GM20000 (cell line): ENCODE measurements around the gene EP300.
"Not testable (repeated sequence)": the region's sequence is repeated elsewhere in the genome, so short reads cannot be mapped to it uniquely, and the experiment has no call there.

Experiments used
- DNase-seq: peaks from one replicate; pipeline ENCODE4 v3.0.0; 2012; ENCODE audit warnings: low spot score
- CTCF ChIP-seq: IDR thresholded peaks from 2 replicates; pipeline ENCODE4 v1.5.1; 2012; ENCODE audit warnings: mild to moderate bottlenecking, control low read depth; ENCODE audit errors: extremely low read depth, missing control alignments

The EP300 gene

DNA sequence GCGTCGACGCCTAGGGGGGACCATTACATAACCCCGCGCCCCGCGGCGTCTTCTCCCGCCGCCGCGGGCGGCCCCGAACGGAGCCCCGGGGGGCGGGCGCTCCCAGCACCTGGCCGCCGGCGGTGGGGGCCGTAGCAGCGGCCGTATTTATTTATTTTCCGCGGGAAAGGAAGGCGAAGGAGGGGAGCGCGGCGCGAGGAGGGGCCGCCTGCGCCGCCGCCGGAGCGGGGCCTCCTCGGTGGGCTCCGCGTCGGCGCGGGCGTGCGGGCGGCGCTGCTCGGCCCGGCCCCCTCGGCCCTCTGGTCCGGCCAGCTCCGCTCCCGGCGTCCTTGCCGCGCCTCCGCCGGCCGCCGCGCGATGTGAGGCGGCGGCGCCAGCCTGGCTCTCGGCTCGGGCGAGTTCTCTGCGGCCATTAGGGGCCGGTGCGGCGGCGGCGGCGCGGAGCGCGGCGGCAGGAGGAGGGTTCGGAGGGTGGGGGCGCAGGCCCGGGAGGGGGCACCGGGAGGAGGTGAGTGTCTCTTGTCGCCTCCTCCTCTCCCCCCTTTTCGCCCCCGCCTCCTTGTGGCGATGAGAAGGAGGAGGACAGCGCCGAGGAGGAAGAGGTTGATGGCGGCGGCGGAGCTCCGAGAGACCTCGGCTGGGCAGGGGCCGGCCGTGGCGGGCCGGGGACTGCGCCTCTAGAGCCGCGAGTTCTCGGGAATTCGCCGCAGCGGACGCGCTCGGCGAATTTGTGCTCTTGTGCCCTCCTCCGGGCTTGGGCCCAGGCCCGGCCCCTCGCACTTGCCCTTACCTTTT, at the start of gene EP300:
TSS of gene EP300 (plus strand) at position 570 of the 795 bp plus-strand sequence. CDS start 413 bp downstream, outside the sequence.
- peak; percentile 91 for DNase-seq
- TF ChIP-seq CTCF, result no peak

DNA sequence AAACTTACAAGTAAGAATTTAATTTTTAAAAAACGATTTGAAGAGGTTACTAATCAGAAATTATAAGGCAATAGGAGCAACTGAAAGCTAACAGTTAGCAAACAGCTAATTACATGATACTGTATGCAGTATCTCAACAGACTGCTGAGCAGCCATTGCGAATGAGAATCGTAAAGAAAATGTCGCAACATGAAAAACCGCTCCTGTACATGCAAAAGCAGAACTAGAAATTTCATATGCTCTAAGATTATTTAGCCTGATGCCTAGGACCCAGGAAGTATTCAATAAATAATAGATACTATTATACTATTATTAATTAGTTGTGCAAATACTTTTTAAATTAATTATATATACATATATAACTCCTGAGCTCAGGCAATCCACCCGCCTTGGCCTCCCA, 48.7 kb upstream of the EP300 start:
- no peak for TF ChIP-seq CTCF
- no peak for DNase-seq

DNA sequence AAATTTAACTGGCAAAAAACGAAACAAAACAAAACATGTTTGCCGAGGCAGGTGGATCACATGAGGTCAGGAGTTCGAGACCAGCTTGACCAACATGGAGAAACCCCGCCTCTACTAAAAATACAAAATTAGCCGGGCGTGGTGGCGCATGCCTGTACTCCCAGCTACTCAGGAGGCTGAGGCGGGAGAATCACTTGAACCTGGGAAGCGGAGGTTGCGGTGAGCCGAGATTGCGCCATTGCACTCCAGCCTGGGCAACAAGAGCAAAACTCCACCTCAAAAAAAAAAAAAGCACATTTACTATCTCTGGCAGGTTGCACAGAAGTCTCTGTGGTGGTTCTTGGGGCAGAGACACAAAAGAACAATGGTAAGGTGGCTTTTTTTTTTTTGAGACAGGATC, 46.8 kb upstream of the EP300 start:
- DNase-seq, result not testable (repeated sequence)

DNA sequence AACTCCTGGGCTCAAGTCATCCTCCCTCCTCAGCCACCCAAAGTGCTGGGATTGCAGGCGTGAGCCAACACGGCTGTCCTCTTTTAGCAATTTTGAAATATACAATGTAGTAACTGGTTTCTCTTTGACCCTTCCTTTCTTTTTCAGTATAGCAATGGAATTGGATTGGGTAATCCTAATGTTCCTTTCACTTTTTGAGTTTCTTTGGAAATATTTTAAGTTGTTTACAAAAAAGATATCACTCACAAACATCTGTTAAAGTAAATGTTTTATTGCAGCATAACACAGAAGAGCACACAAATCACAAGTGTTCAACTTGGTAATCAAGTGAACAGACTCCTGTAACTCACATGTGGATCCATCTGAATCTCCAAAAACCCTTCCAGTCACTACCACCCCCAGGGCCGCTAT, 44.6 kb upstream of the EP300 start:
- TF ChIP-seq CTCF, result no peak
- DNase-seq, result no peak

DNA sequence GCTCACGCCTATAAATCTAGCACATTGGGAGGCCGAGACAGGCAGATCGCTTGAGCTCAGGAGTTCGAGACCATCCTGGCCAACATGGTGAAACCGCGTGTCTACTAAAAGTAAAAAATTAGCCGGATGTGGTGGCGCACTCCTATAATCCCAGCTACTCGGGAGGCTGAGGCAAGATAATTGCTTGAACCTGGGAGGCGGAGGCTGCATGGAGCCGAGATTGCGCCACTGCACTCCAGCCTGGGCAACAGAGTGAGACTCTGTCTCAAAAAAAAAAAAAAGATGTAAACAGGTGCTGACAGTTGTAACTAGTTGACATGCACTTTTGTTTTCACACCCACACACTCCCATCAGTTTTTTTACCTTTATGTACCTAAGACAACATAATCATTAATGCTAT, 44.0 kb upstream of the EP300 start:
- DNase-seq, result not testable (repeated sequence)

DNA sequence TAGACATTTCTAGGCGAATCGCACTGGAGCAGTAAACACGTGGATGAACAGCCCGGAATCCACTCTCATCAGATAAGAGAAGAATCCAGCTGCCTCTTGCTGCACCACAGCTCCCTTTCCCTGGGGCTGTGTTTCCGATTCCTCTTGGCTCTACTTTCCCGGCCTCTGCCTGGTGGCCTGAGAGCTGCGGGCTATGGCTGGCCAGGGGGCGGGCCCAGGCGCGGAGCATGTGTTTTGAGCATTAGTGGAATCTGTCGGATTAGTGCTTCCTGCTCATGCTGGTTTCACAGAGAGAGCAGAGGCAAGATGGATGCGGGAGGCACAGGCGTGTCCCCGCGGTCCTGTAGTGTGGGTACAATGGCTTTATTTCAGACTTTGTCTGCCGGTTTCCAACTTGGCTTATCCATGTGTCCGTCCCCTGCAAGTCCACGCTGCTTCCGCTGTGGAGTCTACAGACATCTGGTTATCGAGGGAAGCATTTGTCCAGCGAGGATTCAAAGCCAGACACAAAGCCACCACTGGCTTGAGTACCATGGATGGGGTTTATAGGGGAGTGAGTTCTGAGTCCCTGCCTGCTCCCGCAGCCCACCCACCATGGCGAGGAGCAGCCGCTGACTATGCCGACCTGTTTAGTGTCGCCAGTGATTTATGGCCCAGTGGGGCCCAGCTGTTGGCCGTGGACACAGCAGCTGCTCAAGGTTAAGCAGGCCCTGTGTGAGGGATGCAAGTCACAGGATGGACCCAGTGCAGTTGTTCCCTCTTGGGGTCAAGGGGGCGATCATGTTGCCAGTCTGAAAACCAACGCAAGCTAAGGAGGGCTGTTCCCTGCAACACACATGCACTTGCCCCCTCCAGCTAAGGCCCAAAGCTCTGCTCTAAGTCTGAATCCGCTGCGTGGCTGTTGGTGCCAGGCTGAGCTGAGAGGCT, 43.3 kb upstream of the EP300 start:
- no peak for DNase-seq
- TF ChIP-seq CTCF, result no peak

DNA sequence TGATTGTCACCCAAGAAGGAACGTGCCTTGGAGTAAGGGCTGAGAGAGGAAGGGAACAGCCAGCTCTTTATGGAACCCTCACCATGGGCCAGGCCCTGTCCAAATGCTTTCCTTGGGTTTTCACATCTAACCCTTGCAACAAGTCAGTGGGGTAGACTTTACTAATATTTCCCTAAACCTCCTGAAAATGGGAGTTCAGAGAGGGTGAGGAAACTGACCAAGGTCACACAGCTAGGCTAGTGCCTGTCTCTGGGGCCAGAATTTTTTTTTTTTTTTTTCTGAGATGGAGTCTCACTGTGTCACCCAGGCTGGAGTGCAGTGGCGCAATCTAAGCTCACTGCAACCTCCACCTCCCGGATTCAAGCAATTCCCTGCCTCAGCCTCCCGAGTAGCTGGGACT, 42.6 kb upstream of the EP300 start:
- DNase-seq, result not testable (repeated sequence)

GRCh38 chr22:41050883-41051282, 41.5 kb upstream of the EP300 start:
- no peak for DNase-seq
- no peak for TF ChIP-seq CTCF
